Gastroesophageal sphincter (tissue), 4 donors: ENCODE results near the gene ANKRD31. TPM values are rescaled to one million over a fixed set of nuclear protein-coding genes. Genes with fewer than 3 reads are reported as not detected.

ENCODE experiments used
- ATAC-seq: fragments of 150-250 bp; one replicate; pipeline ENCODE4 v1.9.1; 2016; ENCODE audit warnings: mild to moderate bottlenecking, moderate library complexity
- H3K27ac ChIP-seq, 4 donors: fragments of 200-600 bp; sonication (generic) in 3 of 4; 1 replicate in 3 of 4; 2 replicates in 1 of 4; pipeline ENCODE4 v1.5.1; 2016 to 2019
- H3K27me3 ChIP-seq: fragments of 200-600 bp; sonication (generic); one replicate; pipeline ENCODE4 v1.5.1; 2019
- H3K36me3 ChIP-seq, 2 donors: fragments of 200-600 bp; sonication (generic); one replicate each; pipeline ENCODE4 v1.5.1; 2019; ENCODE audit warnings: control low read depth in 1 of 2
- H3K4me1 ChIP-seq, 3 donors: fragments of 200-600 bp; sonication (generic); 1 replicate in 2 of 3; 2 replicates in 1 of 3; pipeline ENCODE4 v1.5.1; 2016 to 2019; ENCODE audit warnings: control low read depth in 2 of 3
- H3K4me3 ChIP-seq, 2 donors: fragments of 200-600 bp; sonication (generic); one replicate each; pipeline ENCODE4 v1.5.1; 2019; ENCODE audit warnings: mild to moderate bottlenecking in 1 of 2, moderate library complexity in 1 of 2
- H3K9me3 ChIP-seq, 3 donors: fragments of 200-600 bp; sonication (generic); one replicate each; pipeline ENCODE4 v1.5.1; 2017 to 2019; ENCODE audit warnings: control low read depth in 2 of 3
- CTCF ChIP-seq, 4 experiments: fragments of 200-600 bp in 2 of 4; fragments of 450-650 bp in 2 of 4; sonication (generic) in 1 of 4; IDR thresholded peaks; one replicate each; pipeline ENCODE4 v1.5.1; 2017 to 2019; ENCODE audit warnings: antibody characterized with exemption in 4 of 4, mild to moderate bottlenecking in 2 of 4, moderate library complexity in 2 of 4
- EP300 ChIP-seq: sonication (generic); formaldehyde crosslinking; IDR thresholded peaks from one replicate; pipeline ENCODE4 v1.6.1; 2017; ENCODE audit warnings: antibody characterized with exemption, mild to moderate bottlenecking
- POLR2A ChIP-seq, 2 donors: fragments of 450-650 bp; IDR thresholded peaks; one replicate each; pipeline ENCODE4 v1.6.1; 2017; ENCODE audit warnings: antibody characterized with exemption in 2 of 2, mild to moderate bottlenecking in 2 of 2, moderate library complexity in 1 of 2
- POLR2AphosphoS5 ChIP-seq: sonication (generic); formaldehyde crosslinking; IDR thresholded peaks from one replicate; pipeline ENCODE4 v1.6.1; 2017; ENCODE audit warnings: antibody characterized with exemption
- WGBS, 2 donors: methylation state at CpG; one replicate each; pipeline ENCODE4 v1.1.5; 2018; ENCODE audit warnings: low coverage in 1 of 2; 5-methylcytosine and 5-hydroxymethylcytosine counted together
- total RNA-seq, 4 donors: library from RNA; depleted of rRNA; stranded (reverse); fragments of >200 nt; gene quantifications; one replicate each; pipeline ENCODE4 v1.1.0, GENCODE V29; 2016

ANKRD31 gene
- total RNA-seq, 4 donors from 2014 or later: 0.16 to 0.27 (median 0.23) TPM; not detected in 1

DNA sequence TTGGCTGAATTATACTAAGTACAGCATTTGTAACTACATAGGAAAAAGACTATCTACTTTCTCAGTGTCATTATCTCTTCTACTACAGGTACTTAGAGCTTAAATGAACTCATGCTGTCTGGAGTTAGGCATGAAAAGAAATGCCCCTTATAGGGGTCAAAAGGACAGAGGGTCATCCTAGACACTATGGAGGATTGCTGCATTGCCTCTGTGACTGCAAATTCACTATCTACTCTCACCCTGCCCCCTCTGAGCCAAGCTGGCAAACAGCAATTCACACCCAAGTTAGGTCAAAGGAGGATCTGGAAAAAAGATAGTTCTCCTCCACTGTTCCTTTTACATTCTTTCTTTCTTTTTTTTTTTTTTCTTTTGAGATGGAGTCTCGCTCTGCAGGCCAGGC is 36.7 kb downstream of the ANKRD31 start:
- no peaks in the 10 kb centered on the region for H3K9me3 ChIP-seq
- TF ChIP-seq POLR2A (IDR thresholded peaks at IDR 0.05) (no peak), POLR2AphosphoS5 (no peak)
- H3K4me1 ChIP-seq: no peaks in the 10 kb centered on the region
- ATAC-seq: no peak
- no CpG with 5 or more reads among the region's 1 CpG for WGBS, 2 donors
- no peak overlapping the region for H3K4me3 ChIP-seq
- no peaks in the 10 kb centered on the region for H3K36me3 ChIP-seq
- no peaks in the 10 kb centered on the region for H3K27me3 ChIP-seq
- no peak overlapping the region for H3K27ac ChIP-seq

- H3K4me1 ChIP-seq: no peaks in the 10 kb centered on the region
- no peaks in the 10 kb centered on the region for H3K36me3 ChIP-seq
- H3K27me3 ChIP-seq: no peaks in the 10 kb centered on the region
- TF ChIP-seq POLR2AphosphoS5 (no peak), EP300 (no peak), POLR2A (IDR thresholded peaks at IDR 0.05) (no peak), CTCF (IDR thresholded peaks at IDR 0.05) (no peak)
- WGBS, 2 donors: 73 to 100% methylated on average over 1 to 2 of the region's 2 CpGs
- no peak for ATAC-seq
- H3K4me3 ChIP-seq: no peak overlapping the region
- H3K27ac ChIP-seq: no peak overlapping the region
- no peaks in the 10 kb centered on the region for H3K9me3 ChIP-seq
Measured at GRCh38 chr5:75199071-75199470, 37.6 kb downstream of the ANKRD31 start.

GRCh38 chr5:75197745-75198144 is 38.9 kb downstream of the ANKRD31 start:
- Histone ChIP-seq H3K4me1 (no peaks in the 10 kb centered on the region), H3K36me3 (no peaks in the 10 kb centered on the region), H3K4me3 (no peak overlapping the region), H3K9me3 (no peaks in the 10 kb centered on the region), H3K27me3 (no peaks in the 10 kb centered on the region), H3K27ac (no peak overlapping the region)
- TF ChIP-seq POLR2AphosphoS5 (no peak), CTCF (IDR thresholded peaks at IDR 0.05) (no peak), POLR2A (IDR thresholded peaks at IDR 0.05) (no peak), EP300 (no peak)
- WGBS, 2 donors: 83 to 95% methylated on average over 5 of the region's 5 CpGs
- ATAC-seq: no peak

GRCh38 chr5:75192804-75193203 is 43.9 kb downstream of the ANKRD31 start:
- Histone ChIP-seq H3K27me3 (no peaks in the 10 kb centered on the region), H3K9me3 (no peaks in the 10 kb centered on the region), H3K4me1 (no peaks in the 10 kb centered on the region), H3K4me3 (no peak overlapping the region), H3K36me3 (no peaks in the 10 kb centered on the region), H3K27ac (no peak overlapping the region)
- 74 to 81% methylated on average over 6 of the region's 6 CpGs for WGBS, 2 donors
- ATAC-seq: no peak
- TF ChIP-seq EP300: no peak
- TF ChIP-seq CTCF (IDR thresholded peaks at IDR 0.05): no peak
- TF ChIP-seq POLR2A (IDR thresholded peaks at IDR 0.05): no peak
- TF ChIP-seq POLR2AphosphoS5: no peak

- Histone ChIP-seq H3K27ac (no peak overlapping the region), H3K4me1 (no peaks in the 10 kb centered on the region), H3K9me3 (no peaks in the 10 kb centered on the region), H3K27me3 (no peaks in the 10 kb centered on the region), H3K36me3 (no peaks in the 10 kb centered on the region), H3K4me3 (no peak overlapping the region)
- no peak for ATAC-seq
- TF ChIP-seq POLR2AphosphoS5 (no peak), EP300 (no peak), CTCF (IDR thresholded peaks at IDR 0.05) (no peak), POLR2A (IDR thresholded peaks at IDR 0.05) (no peak)
Measured at GRCh38 chr5:75192264-75192663, 44.4 kb downstream of the ANKRD31 start.
